HG02623 (cell line): ENCODE data around the gene BCL7A.
"Not testable (repeated sequence)": the region's sequence is repeated elsewhere in the genome, so short reads cannot be mapped to it uniquely, and the experiment has no call there.

Source experiments
- ATAC-seq: cut with Tn5 transposase; IDR thresholded peaks from one replicate; pipeline ENCODE4 v1.9.1; 2021; ENCODE audit warnings: moderate library complexity; ENCODE audit not compliant: unreplicated experiment

Gene BCL7A

DNA sequence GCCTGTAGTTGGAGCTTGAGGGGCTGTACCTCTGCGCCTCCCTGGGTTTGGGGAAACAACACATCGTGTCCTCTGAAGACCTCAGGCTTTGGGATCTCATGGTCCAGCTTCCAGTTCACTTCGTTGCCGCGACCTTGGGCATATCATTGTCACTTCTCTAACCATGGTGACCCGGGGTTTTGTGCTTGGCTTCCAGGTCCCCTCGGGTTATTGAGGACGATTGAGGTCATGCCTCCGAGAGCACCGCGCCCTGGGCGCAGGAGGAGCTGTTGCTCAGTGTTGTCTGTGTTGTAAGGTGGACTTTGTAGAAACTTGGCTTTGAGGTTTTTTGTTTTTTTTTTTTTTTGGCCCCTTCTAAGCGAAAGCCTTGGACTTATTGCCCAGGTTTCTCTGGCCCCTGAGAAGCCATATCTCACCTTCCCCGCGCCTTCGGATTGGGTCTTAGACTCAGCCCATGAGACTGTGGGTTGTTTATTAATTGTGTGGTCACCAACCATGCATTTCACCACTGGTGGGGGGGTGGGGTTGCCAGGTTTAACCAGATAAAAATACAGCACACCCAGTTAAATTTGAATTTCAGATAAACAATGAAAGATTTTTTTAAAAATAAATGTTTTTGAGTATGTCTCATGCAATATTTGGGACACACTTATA lies 2.6 kb downstream of the BCL7A start:
- no peak for ATAC-seq

DNA sequence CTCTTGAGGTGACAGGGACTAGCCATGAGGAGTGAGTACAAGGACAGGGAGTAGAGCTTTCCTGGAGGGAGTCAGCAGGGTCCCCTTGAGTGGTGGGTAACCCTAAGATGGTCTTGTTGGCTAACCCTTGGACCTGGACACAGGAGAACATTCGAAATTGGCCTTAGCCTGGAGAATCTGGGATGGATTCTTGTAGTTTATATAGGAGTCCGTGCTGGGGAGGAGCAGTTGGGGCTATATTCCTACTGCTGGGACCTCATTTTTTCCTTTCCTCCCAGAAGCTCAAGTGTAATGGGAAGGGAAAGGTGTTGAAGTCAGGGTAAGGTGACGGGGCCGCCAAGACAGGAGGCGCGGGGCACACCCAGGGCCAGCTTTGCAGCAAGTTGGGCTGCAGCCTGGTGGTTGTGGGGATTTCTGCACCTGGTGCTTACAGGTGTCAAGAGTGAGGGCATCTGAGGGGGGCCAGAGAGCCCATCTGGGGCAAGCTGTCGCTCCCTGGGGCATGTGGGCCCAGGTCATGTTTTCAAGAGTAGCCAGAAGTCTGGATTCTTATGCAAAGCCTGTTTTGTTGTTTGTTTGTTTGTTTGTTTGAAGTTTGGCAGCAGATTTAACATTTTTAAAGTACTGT lies 5.1 kb downstream of the BCL7A start:
- ATAC-seq, result no peak

DNA sequence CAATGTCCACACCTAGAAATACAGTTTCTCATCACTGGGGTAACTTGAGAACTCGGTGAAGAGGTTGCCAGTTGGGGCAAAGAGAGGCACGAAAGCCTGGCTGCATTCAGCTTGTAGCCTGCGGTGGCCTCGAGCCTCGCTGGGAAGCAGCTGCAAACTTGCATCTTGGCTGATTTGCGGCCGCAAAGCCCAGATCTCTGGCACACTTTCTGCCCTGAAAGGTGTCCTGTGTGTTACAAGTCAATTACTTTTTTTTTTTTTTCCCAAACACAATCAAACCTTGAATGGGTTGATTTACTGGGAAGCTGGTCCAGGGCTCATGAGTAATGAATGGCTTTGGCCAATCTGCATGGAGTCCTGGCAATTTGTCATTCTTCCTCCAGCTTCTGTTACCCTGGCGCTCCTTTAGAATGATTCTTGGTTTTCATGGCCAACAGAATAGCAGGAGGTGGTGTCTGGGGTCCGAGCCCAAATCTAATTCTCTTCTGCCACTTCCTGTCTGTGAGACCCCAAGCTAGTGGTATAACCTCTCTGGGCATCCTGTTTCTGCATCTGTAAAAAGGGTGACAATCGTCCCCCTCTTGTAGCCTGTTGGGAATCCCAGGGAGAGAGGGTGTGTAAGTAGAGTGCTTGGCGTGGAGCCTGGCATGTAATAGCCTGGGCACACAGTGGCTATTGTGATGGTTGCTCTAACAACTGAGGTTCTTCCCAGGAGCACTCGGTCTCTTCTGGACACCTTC lies 6.7 kb downstream of the BCL7A start:
- ATAC-seq, result no peak

DNA sequence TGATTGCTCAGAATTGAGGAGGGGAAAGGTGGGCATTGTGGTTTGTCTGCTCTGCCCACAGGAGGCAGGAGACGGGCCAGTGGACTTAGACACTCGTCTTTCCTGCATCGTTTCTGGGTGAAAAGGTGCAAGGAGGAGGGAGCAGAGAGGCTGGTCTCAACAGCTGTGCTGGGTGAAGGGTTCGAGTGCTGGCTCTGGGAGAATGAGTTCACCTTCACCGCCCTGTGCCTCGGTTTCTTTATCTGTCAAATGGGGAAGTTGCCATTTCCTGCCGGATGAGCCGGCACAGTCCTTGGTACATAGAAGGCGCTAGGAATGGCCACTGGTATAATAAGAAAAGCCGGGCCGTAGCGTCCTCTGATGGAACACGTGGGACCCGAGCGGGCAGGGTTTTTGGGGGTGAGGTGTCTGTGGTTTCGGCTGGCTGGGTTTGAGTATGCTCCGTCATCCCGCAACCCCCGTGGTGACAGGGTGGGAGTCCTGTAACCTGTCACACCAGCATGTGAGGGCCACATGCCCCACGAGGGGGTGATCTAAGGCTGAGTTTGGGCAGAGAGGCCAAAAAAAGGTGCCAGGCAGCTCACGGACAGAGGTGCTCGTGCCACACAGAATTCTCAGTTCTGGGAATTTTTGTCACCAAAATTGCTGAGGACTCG lies 7.3 kb downstream of the BCL7A start:
- no peak for ATAC-seq

DNA sequence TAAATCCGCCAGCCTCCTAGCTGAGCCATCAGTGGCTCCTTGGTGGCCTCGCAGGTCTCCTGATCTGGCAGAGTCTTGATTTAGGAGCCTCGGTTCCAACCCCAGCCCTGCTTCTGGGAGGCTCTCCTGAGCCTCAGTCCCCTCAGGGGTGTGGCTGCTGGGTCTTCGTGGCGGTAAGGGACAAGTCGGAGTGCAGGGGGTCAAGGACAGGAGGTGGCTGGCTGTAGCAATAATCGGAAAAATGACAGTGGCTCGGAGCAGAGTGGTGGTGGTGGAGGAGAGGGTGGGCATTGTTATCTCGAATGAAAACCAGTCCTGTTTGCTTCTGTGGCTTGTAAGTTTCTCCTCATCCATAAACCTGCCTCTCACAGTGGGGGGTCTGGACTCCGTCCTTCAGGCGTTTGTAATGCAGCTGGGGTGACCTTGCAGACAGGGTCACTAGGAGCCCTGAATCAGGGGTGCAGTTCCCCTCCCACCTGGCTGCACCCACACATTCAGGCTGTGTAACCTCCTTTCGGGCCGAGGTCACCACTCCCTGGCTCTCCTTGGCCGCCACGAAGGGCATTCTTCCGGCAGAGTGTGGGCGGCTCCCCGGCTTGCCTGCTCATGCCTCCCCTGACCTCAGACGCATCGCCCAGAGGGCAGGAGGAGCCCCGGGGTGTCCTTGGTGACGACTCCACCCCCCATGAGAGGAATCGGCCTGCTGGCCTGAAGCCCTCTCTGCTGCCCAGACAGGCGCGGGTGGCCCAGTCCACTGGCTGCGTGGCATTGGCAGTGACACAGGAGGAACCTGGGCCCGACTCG lies 8.1 kb downstream of the BCL7A start:
- ATAC-seq, result no peak

DNA sequence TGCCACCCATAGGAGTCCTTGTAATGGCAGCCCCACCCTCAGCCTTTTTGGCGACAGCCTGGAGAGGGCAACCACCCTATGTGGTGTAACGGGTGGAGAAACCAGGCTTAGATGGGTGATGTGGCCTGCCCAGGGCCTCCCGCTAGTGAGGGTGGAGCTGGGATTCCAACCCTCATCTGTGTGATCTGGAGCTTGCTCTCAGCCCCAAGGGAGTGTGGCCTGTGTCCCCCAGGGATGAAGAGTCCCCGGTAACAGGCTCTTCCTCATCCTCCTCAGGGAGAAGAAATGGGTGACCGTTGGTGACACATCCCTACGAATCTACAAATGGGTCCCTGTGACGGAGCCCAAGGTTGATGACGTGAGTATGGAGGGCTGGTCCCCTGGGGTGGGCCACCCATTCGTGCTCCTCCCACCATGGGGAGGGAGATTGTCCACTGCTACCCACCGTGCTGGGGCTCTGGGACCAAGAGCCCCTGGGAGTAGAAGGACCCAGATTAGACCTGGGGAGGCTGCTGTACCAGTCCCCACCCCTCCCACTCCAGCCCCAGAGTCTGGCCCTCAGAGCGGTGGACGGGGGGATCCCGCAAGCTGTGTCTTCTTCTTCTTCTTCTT lies 8.8 kb downstream of the BCL7A start:
- ATAC-seq, result no peak

DNA sequence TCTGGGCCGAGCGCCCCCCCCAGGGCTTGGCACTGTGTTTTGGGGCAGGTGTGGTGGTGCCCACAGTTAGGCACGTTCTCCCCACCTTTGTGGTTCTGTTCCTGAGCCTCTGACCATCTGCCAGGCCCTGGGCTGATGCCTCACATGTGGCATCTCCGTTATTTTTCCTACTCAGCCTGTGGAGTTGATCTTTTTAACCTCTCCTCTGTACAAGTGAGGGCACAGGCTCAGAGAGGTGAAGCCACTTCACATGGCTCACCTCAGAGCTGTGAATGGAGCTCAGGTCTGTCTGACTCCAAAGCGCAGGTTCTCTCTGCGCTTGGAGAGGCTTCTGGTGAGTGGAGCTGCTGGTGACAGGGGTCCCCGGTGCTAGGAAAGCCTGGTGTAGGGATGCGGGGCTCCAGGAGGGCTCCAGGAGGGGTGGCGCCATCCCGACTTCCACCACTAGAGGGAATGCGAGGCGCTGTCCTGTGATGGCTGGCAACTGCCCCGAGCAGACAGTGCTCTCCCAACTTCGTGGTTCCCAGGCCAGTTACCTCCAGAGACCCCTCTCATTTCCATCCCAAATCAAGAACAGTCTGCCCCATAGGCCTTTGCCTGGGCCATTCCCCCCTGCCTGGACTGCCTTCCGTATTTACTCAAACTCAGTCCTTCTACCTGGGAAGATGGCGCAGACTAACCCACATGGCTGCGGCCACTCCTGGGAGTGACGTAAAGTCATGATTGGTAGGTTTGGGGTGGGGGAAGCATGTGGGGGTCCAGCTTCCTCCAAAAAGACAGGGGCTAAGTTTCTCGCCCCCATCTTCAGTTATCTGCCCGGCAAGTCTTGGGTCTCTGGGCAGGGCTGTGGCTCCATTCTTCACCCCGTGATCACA lies 9.9 kb downstream of the BCL7A start:
- ATAC-seq, result no peak

DNA sequence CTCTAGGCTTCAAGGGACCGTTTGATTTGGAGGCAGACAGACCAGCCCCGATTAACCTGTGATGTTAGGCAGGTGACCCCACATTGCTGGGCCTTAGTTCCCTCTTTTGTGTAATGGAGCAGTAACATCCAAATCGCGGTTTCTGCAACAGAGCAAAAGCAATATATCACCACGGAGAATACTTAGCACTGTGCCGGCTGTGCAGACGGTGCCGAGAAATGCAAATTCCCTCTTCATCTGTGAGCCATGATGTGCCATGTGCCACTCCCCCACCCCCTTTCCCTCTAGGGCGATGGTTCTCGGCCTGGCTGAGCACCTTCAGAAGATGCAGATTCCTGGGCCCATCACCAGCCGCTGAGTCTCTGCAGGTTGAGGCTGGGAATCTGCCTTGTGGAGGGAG lies 10.9 kb downstream of the BCL7A start:
- no peak for ATAC-seq

DNA sequence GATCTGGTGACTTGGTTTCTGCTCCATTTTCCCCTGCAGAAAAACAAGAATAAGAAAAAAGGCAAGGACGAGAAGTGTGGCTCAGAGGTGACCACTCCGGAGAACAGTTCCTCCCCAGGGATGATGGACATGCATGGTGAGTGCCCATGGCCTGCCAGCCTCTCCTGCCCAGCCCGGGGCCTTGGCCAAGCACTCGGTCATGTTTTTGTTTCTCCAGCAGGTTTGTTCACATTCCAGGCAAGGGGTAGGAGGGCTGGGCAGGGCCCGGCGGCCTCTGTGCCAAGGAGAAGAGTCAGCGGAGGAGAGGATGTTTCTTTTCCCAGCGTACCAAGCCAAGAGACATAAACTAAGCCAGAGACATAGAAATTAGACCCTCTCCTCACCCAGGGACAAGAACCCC lies 13.6 kb downstream of the BCL7A start:
- ATAC-seq, result no peak

DNA sequence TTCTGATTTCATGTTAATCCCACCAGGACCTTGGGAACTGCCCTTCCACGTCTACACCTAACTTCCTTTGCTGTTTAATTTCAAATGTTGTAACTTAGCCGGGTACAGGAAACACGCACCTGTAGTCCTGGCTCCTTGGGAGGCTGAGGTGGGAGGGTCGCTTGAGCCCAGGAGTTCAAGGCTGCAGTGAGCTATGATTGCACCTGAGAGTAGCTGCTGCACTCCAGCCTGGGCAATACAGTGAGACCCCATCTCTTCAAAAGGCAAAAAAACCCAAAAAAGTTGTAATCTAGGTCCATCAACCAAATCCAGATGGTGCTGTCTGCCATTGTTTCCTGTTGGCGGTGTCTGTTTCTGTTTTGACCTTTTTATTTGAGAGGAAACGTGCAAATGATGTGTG lies 14.5 kb downstream of the BCL7A start:
- no peak for ATAC-seq

DNA sequence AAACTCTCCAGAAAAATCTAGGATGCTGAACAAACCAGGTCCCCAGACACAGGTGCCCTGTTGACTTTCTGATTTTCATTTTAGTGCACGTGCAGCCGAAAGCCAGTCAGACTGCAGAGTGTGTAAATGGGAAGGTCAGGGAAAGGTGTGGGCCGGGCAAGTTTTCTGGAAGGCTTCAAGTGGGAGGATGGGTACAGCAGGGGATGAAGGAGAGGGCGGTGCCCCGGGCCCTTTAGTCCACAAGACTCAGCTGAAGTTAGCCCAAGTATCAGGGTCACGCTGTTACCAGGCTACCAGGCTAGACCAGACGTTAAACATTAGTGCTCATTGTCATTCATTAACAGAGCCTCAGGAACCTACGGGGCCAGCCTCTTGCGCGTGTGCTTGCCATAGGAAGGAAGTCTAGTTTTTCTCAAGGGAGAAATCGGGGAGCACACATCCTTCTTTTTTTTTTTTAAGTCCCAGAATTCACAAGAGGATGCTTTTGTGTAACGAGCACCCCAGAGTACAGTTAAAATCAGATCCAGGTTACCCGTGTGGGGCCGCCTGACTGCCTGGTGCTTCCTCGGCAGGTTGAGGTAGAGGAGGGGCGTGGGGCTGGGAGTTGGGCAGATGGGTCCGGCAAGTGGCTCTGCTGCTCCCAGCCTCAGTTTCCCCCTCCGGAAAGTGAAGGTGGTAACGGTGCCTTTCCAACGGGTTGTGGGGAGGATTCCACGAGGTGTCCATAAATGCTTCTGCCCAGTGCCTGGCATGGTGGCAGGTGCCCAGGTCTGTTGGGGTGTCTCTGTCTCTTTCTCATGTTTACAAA lies 19.1 kb downstream of the BCL7A start:
- ATAC-seq, result no peak

DNA sequence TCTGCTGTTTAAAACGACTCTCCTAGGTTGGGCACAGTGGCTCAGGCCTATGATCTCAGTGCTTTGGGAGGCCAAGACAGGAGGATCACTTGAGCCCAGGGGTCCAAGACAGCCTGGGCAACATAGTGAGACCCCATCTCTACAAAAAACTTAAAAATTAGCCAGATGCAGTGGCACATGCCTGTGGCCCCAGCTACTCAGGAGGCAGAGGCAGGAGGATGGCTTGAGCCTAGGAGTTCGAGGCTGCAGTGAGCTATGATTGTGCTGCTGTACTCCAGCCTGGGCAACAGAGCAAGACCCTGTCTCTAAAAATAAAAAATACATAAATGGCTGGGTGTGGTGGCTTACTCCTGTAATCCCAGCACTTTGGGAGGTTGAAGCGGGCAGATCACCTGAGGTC lies 19.8 kb downstream of the BCL7A start:
- ATAC-seq, result not testable (repeated sequence)

DNA sequence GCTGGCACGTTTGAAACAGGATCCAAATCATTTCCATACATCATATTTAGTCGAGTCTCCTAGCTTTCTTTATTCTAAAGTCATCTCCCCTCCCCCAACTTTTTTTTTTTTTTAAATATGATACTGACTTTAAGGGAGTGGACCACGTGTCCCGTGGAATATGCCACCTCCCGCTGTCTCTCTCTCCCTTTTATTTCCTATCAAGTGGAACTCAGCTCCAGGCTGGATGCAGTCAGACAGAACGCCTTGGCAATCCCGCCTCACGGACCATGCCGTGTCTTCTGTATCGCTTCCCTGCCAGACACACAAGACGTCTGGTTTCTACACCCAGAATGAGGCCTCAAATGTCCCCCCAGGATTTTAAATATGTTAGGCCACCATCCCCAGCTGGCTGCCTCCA lies 21.2 kb downstream of the BCL7A start:
- ATAC-seq, result no peak

DNA sequence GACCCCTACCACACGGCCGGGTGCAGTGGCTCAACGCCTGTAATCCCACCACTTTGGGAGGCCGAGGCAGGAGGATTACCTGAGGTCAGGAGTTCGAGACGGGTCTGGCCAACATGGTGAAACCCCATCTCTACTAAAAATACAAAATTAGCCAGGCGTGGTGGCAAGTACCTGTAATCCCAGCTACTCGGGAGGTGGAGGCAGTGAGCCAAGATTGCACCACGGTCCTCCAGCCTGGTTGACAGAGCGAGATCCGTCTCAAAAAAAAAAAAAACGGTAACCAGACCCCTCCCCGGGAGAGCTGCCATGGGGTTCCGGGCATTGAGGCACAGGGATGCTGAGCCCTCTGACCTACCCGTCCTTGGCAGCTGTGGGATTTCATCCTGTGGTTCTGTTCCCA lies 21.8 kb downstream of the BCL7A start:
- no peak for ATAC-seq

DNA sequence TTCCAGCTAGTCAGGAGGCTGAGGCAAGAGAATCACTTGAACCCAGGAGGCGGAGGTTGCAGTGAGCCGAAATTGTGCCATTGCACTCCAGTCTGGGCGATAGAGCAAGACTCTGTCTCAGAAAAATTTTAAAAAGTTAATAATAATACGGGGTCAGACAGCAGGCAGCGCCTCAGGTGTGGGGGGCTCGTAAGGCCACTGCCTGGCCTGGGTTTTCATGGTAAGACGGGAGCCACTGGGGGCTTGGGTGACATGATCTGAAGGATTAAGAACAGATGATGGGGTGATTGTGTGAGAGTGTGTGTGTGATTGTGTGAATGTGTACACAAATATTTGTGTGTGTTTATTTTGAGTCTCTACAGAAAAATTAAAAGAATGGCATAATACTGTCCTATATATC lies 23.6 kb downstream of the BCL7A start:
- ATAC-seq, result no peak

DNA sequence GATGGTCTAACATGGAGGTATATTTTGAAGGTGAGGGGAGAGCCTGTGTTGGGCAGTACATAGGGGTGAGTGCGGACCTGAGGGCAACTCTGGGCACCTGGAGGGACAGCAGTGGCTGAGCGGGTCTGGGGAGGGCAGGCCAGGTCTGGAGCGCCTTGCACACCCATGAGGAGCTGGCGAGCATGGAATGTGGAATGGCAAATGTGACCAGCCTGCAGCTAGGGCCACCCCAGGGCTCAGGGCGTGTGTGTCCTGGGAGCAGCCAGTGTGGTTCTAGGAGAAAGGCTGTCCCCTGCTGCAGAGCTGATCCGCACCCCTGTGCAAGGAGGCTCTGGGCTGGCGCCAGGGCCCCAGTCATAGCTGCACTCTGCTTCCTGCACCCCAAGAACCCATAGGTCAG lies 24.5 kb downstream of the BCL7A start:
- no peak for ATAC-seq

DNA sequence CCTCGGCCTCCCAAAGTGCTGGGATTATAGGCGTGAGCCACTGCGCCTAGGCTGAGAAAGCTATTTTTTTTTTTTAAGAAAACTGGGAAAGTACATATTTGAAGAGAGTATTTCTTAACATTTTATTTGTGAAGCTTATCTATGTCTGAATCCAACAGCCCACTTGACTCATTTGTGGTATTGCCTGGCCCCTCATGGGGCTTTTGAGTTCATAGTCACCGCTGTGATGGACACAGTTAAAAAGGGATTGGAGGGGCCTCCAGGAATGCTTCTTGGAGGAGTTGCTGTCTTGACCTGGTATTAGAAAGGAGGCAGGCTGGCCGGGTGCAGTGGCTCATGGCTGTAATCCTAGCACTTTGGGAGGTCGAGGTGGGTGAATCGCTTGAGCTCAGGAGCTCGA lies 26.5 kb downstream of the BCL7A start:
- ATAC-seq, result no peak

DNA sequence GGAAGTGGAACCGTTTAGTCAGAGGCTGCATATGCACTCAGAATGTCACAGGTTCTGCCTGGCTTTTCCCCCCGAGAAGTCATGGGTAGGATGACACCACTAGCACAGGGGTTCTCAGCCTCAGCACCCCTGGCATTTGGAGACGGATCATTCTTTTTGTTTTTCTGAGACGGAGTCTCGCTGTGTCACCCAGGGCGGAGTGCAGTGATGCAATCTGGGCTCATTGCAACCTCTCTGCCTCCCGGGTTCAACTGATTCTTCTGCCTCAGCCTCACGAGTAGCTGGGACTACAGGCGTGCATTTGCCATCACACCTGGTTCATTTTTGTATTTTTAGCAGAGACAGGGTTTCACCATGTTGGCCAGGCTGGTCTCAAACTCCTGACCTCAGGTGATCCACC lies 28.1 kb downstream of the BCL7A start:
- ATAC-seq, result no peak

DNA sequence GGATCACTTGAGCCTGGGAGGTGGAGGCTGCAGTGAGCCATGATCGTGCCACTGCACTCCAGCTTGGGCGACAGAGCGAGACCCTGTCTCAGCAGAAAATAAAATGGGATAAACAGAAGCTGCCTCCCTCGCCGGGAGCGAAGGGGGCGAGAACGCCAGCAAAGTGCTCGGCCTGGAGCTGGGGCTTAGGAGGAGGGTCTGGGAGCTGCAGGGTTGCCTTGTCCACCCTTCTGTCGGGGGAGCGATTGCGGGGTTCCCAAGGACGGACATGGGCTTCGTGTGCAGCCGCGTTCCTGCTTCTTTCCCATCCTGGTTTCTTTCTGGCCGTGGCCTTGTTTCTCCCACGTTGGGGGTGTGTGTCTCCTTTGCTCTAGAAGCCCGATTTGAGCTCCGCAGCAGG lies 29.0 kb downstream of the BCL7A start:
- no peak for ATAC-seq
